ENCODE data around the gene EPN3. TPM values are rescaled to one million over a fixed set of nuclear protein-coding genes. Genes with fewer than 3 reads are reported as not detected.

EPN3 gene
- total RNA-seq, 1 experiment from 2014 or later: 0.92 TPM

DNA sequence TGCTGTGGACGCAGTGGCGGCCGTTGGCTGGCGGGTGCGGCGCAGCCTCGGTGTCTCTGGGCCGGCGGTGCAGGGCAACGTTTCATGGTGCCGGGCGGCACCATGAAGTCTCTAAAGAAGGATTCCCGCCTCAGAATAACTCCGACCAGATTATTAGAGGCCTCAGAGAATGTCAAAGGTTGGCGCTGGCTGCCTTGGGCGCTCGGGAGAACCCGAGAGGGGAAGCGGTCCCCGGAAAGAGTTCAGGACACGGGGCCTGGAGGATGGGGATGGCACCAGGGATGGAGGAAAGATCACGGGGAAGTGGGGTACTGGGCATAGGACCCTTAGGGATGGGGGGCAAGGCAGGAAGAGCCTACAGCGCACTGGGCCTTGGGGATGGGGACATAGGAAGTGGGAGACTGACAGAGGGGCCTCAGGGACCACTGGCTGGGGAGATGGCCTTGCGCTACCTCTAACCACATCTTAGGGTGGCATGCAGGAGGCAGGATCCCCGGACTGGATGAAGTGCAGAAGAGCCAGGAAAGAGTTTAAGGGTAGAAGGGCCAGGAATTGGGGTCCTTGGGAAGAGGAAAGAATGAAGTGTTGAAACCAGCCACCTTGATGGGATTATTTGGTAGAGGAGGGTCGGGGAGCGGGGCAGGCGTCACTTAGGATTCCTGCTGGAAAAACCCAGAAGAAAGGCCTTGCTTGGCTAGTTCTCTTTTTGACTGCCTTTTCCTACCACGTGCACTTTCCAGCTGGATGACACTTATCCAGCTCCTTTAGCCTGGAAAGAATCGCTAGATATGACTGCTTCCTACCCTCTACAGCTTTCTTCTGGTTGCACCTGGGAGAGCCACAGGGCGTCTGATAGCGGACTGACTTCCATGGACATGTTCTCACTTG, 23.7 kb upstream of the EPN3 start:
- peak; percentile 33 for ATAC-seq
- Histone ChIP-seq H3K27ac (ENCODE audit: low read length) (peak overlapping the region; percentile 88), H3K4me3 (ENCODE audit: low read depth in 2 of 2, low read length in 2 of 2) (peak overlapping the region; percentile 65 to 83), H3K36me3 (ENCODE audit: control insufficient read depth, insufficient read depth, low read length) (no peaks in the 10 kb centered on the region), H3K27me3 (ENCODE audit: control insufficient read depth, insufficient read depth, low read length) (no peaks in the 10 kb centered on the region), H3K9me3 (ENCODE audit: control insufficient read depth, insufficient read depth, low read depth, low read length) (no peaks in the 10 kb centered on the region), H3K4me1 (ENCODE audit: control insufficient read depth, insufficient read depth, low read length) (peaks cover 11% of the 10 kb centered on the region)
- in situ Hi-C loops (cut with HindIII; ENCODE audit: low pct_unique_long_range_greater_than_20kb, low sequenced_read_pairs) (no loop called here), intact Hi-C loops (cut with micrococcal nuclease; ENCODE audit: unreplicated experiment) (no loop called here)
- ChIA-PET POLR2A (no interaction called here), CTCF (interaction anchor here (0.7 to 0.8 kb wide), 3 partner anchors 11 to 96 kb away, joined by 3 to 7 read pairs (median 4); no protein-coding TSS in a partner anchor)
- BruUV-seq (replicated peaks): TSS peak; percentile 87
- DNase-seq (ENCODE audit: low read depth, low spot score): no peak
- TF ChIP-seq SIN3A (IDR thresholded peaks at IDR 0.05; ENCODE audit: borderline replicate concordance, insufficient read depth, low read depth, low read length) (0 out of 2 replicates have a peak, but pooled peaks have one; percentile 44), TCF7L2 (IDR thresholded peaks at IDR 0.05; ENCODE audit: low read depth, low read length) (no peak; the same call in none of the 2 replicates)

DNA sequence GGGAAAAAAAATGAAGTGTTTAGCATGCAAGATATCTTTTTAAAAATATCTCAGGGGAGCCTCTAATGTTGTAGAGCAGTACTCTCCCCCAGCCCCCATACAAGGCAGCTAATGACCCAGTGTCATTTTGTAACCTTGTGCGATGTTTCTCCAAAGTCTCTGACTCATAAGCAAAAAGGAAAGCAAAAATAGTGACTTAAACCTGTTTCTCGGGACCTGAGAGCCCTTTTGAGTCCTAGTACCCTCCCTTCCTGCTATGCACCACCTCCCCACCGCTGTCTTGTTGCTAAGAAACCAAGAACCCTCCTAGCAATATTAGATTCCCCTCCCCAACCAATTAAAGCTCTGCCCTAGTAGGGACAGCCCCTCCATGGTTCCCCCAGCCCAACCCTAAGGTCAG, 21.5 kb upstream of the EPN3 start:
- no peak for ATAC-seq
- CTCF ChIA-PET: no interaction called here
- H3K27me3 ChIP-seq (ENCODE audit: control insufficient read depth, insufficient read depth, low read length): no peaks in the 10 kb centered on the region

More for the DNA sequence above, 21.5 kb upstream of the EPN3 start:
- Histone ChIP-seq H3K9me3 (ENCODE audit: control insufficient read depth, insufficient read depth, low read depth, low read length) (no peaks in the 10 kb centered on the region), H3K36me3 (ENCODE audit: control insufficient read depth, insufficient read depth, low read length) (no peaks in the 10 kb centered on the region), H3K27ac (ENCODE audit: low read length) (no peak overlapping the region), H3K4me1 (ENCODE audit: control insufficient read depth, insufficient read depth, low read length) (peaks cover 11% of the 10 kb centered on the region), H3K4me3 (ENCODE audit: low read depth in 2 of 2, low read length in 2 of 2) (no peak overlapping the region)
- in situ Hi-C loops (cut with HindIII; ENCODE audit: low pct_unique_long_range_greater_than_20kb, low sequenced_read_pairs) (no loop called here), intact Hi-C loops (cut with micrococcal nuclease; ENCODE audit: unreplicated experiment) (no loop called here)
- POLR2A ChIA-PET: no interaction called here
- no peak for DNase-seq (ENCODE audit: low read depth, low spot score)
- no TSS peak for BruUV-seq (replicated peaks)
- no peak for TF ChIP-seq CTCF (IDR thresholded peaks at IDR 0.05)
- TF ChIP-seq SIN3A (IDR thresholded peaks at IDR 0.05; ENCODE audit: borderline replicate concordance, insufficient read depth, low read depth, low read length): no peak
- TF ChIP-seq TCF7L2 (IDR thresholded peaks at IDR 0.05; ENCODE audit: low read depth, low read length): no peak
- TF ChIP-seq, protein P1, sequence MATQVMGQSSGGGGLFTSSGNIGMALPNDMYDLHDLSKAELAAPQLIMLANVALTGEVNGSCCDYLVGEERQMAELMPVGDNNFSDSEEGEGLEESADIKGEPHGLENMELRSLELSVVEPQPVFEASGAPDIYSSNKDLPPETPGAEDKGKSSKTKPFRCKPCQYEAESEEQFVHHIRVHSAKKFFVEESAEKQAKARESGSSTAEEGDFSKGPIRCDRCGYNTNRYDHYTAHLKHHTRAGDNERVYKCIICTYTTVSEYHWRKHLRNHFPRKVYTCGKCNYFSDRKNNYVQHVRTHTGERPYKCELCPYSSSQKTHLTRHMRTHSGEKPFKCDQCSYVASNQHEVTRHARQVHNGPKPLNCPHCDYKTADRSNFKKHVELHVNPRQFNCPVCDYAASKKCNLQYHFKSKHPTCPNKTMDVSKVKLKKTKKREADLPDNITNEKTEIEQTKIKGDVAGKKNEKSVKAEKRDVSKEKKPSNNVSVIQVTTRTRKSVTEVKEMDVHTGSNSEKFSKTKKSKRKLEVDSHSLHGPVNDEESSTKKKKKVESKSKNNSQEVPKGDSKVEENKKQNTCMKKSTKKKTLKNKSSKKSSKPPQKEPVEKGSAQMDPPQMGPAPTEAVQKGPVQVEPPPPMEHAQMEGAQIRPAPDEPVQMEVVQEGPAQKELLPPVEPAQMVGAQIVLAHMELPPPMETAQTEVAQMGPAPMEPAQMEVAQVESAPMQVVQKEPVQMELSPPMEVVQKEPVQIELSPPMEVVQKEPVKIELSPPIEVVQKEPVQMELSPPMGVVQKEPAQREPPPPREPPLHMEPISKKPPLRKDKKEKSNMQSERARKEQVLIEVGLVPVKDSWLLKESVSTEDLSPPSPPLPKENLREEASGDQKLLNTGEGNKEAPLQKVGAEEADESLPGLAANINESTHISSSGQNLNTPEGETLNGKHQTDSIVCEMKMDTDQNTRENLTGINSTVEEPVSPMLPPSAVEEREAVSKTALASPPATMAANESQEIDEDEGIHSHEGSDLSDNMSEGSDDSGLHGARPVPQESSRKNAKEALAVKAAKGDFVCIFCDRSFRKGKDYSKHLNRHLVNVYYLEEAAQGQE (IDR thresholded peaks at IDR 0.05; ENCODE audit: insufficient read depth in 1 of 2, low read depth in 2 of 2, low read length in 1 of 2): no peak
- TF ChIP-seq POLR2AphosphoS5 (IDR thresholded peaks at IDR 0.05; ENCODE audit: low read depth, low read length): no peak

Data from Panc1 (cell line).